IMR-90 (cell line): ENCODE results near the gene FBH1. TPM values are rescaled to one million over a fixed set of nuclear protein-coding genes. Genes with fewer than 3 reads are reported as not detected.

Experiments
- ATAC-seq: fragments of 200-7000 bp; cut with Tn5 transposase; 2 replicates; pipeline ENCODE4 v1.9.1; 2020; ENCODE audit warnings: low read depth, mild to moderate bottlenecking, moderate library complexity
- BruUV-seq: library from RNA; stranded (reverse); fragments of 400-500 nt; replicated peaks from 2 replicates; lab custom pipeline; 2021; lab: Mats Ljungman, UMichigan
- CTCF ChIA-PET: fragments of 300-600 bp; formaldehyde crosslinking; extraction: SDS; loops from one replicate; lab custom pipeline; 2021; ENCODE audit warnings: antibody characterized with exemption; lab: Yijun Ruan, JAX
- POLR2A ChIA-PET: fragments of 300-600 bp; sonication (Branson Sonifier 250); formaldehyde crosslinking; loops from one replicate; lab custom pipeline; 2022; ENCODE audit warnings: antibody characterized with exemption; ENCODE audit not compliant: unreplicated experiment; lab: Charles Lee
- DNase-seq: peaks from one replicate; pipeline ENCODE4 v3.0.0; 2013
- H2AFZ ChIP-seq: replicated peaks from 2 replicates; pipeline ENCODE3; 2013; ENCODE audit warnings: low read length, mild to moderate bottlenecking; ENCODE audit not compliant: poor library complexity
- H2AK5ac ChIP-seq: 2 replicates; pipeline ENCODE4 v1.6.1; 2013; ENCODE audit warnings: low read depth, low read length, inconsistent platforms
- H2AK9ac ChIP-seq: replicated peaks from 2 replicates; pipeline ENCODE3; 2013; ENCODE audit warnings: mild to moderate bottlenecking, low read depth, low read length, moderate library complexity; ENCODE audit not compliant: poor library complexity
- H2BK120ac ChIP-seq: 2 replicates; pipeline ENCODE4 v1.6.1; 2013; ENCODE audit warnings: low read depth, low read length, inconsistent platforms
- H2BK15ac ChIP-seq: 3 replicates; pipeline ENCODE4 v1.6.1; 2013; ENCODE audit warnings: low read depth, low read length, inconsistent platforms
- H2BK20ac ChIP-seq: 2 replicates; pipeline ENCODE4 v1.6.1; 2013; ENCODE audit warnings: low read depth, mild to moderate bottlenecking, inconsistent platforms, low read length, moderate library complexity
- H2BK5ac ChIP-seq: 2 replicates; pipeline ENCODE4 v1.6.1; 2013; ENCODE audit warnings: mild to moderate bottlenecking, low read depth, low read length, inconsistent platforms; ENCODE audit not compliant: poor library complexity, severe bottlenecking
- H3K14ac ChIP-seq: replicated peaks from 2 replicates; pipeline ENCODE4 v1.6.1; 2013; ENCODE audit warnings: low read depth, low read length, inconsistent platforms
- H3K18ac ChIP-seq: 2 replicates; pipeline ENCODE4 v1.6.1; 2013; ENCODE audit warnings: low read depth, low read length, control low read depth
- H3K23ac ChIP-seq: 2 replicates; pipeline ENCODE4 v1.6.1; 2013; ENCODE audit warnings: low read depth, low read length, inconsistent platforms
- H3K27ac ChIP-seq: 2 replicates; pipeline ENCODE4 v1.5.1; 2013; ENCODE audit warnings: mild to moderate bottlenecking, control low read depth, low read length; ENCODE audit not compliant: insufficient read depth
- H3K27me3 ChIP-seq: 2 replicates; pipeline ENCODE4 v1.6.1; 2013; ENCODE audit warnings: low read length; ENCODE audit not compliant: control insufficient read depth, insufficient read depth
- H3K36me3 ChIP-seq: 2 replicates; pipeline ENCODE4 v1.6.1; 2013; ENCODE audit warnings: low read length, mixed read lengths; ENCODE audit not compliant: control insufficient read depth, insufficient read depth
- H3K4ac ChIP-seq: 2 replicates; pipeline ENCODE4 v1.6.1; 2013; ENCODE audit warnings: low read depth, low read length, inconsistent platforms
- H3K4me1 ChIP-seq: 2 replicates; pipeline ENCODE4 v1.6.1; 2013; ENCODE audit warnings: low read length, mixed read lengths; ENCODE audit not compliant: control insufficient read depth, insufficient read depth
- H3K4me2 ChIP-seq: 2 replicates; pipeline ENCODE4 v1.6.1; 2013; ENCODE audit warnings: low read depth, mild to moderate bottlenecking, control low read depth, low read length, moderate library complexity
- H3K4me3 ChIP-seq: 2 replicates; pipeline ENCODE4 v1.5.1; 2013; ENCODE audit warnings: low read depth, mild to moderate bottlenecking, control low read depth, low read length, moderate library complexity; ENCODE audit not compliant: insufficient read depth
- H3K56ac ChIP-seq: 2 replicates; pipeline ENCODE4 v1.6.1; 2013; ENCODE audit warnings: low read length, inconsistent platforms; ENCODE audit not compliant: insufficient read depth; ENCODE audit errors: extremely low read depth
- H3K79me1 ChIP-seq, 2 experiments: 2 replicates each; pipeline ENCODE4 v1.6.1; 2013; ENCODE audit warnings: low read length in 2 of 2, inconsistent platforms in 1 of 2, low read depth in 1 of 2
- H3K9ac ChIP-seq: 2 replicates; pipeline ENCODE4 v1.6.1; 2013; ENCODE audit warnings: low read depth, low read length, control low read depth
- H3K9me1 ChIP-seq: 2 replicates; pipeline ENCODE4 v1.6.1; 2013; ENCODE audit warnings: low read length, inconsistent platforms; ENCODE audit not compliant: insufficient read depth
- H3K9me3 ChIP-seq: 2 replicates; pipeline ENCODE4 v1.6.1; 2013; ENCODE audit warnings: low read length; ENCODE audit not compliant: control insufficient read depth, insufficient read depth
- H4K20me1 ChIP-seq: 2 replicates; pipeline ENCODE4 v1.6.1; 2013; ENCODE audit warnings: low read length, inconsistent platforms; ENCODE audit not compliant: insufficient read depth
- H4K5ac ChIP-seq: 2 replicates; pipeline ENCODE4 v1.6.1; 2013; ENCODE audit warnings: mild to moderate bottlenecking, low read depth, low read length, control low read depth
- H4K8ac ChIP-seq, 2 experiments: 2 replicates each; pipeline ENCODE4 v1.6.1; 2013; ENCODE audit warnings: low read depth in 2 of 2, low read length in 2 of 2, control low read depth in 1 of 2, inconsistent platforms in 1 of 2
- H4K91ac ChIP-seq: 2 replicates; pipeline ENCODE4 v1.6.1; 2013; ENCODE audit warnings: low read depth, low read length, inconsistent platforms; ENCODE audit not compliant: insufficient read depth
- BHLHE40 ChIP-seq: fragments of 150-350 bp; IDR thresholded peaks from 2 replicates; pipeline ENCODE4 v1.6.1; 2016; ENCODE audit warnings: mild to moderate bottlenecking, low read depth, low read length
- CEBPB ChIP-seq: IDR thresholded peaks from 2 replicates; pipeline ENCODE4 v1.6.1; 2012; ENCODE audit warnings: low read depth, low read length, improper control_type of control experiment
- CHD1 ChIP-seq: IDR thresholded peaks from 2 replicates; pipeline ENCODE4 v1.6.1; 2012; ENCODE audit warnings: low read depth, low read length, improper control_type of control experiment
- FOS ChIP-seq: fragments of 150-350 bp; IDR thresholded peaks from 2 replicates; pipeline ENCODE4 v1.6.1; 2016; ENCODE audit warnings: low read depth, low read length
- MAFK ChIP-seq: IDR thresholded peaks from 2 replicates; pipeline ENCODE4 v1.6.1; 2012; ENCODE audit warnings: low read depth, low read length, improper control_type of control experiment
- MAZ ChIP-seq: IDR thresholded peaks from 2 replicates; pipeline ENCODE4 v1.6.1; 2012; ENCODE audit warnings: low read depth, mild to moderate bottlenecking, low read length, improper control_type of control experiment, moderate library complexity, borderline replicate concordance
- MXI1 ChIP-seq: IDR thresholded peaks from 2 replicates; pipeline ENCODE4 v1.6.1; 2012; ENCODE audit warnings: low read depth, mild to moderate bottlenecking, low read length, moderate library complexity, borderline replicate concordance
- NFE2L2 ChIP-seq: fragments of 150-350 bp; IDR thresholded peaks from 2 replicates; pipeline ENCODE4 v1.6.1; 2016; ENCODE audit warnings: low read depth, mild to moderate bottlenecking, low read length
- POLR2A ChIP-seq: IDR thresholded peaks from 2 replicates; pipeline ENCODE4 v1.6.1; 2012; ENCODE audit warnings: mild to moderate bottlenecking, low read depth, low read length
- RAD21 ChIP-seq: IDR thresholded peaks from 2 replicates; pipeline ENCODE4 v1.6.1; 2012; ENCODE audit warnings: low read length, improper control_type of control experiment
- RCOR1 ChIP-seq: IDR thresholded peaks from 2 replicates; pipeline ENCODE4 v1.6.1; 2012; ENCODE audit warnings: mild to moderate bottlenecking, low read length, improper control_type of control experiment; ENCODE audit not compliant: insufficient replicate concordance
- RFX5 ChIP-seq: IDR thresholded peaks from 2 replicates; pipeline ENCODE4 v1.8.0; 2012; ENCODE audit warnings: low read depth, mild to moderate bottlenecking, low read length, moderate library complexity
- SMC3 ChIP-seq: fragments of 150-350 bp; IDR thresholded peaks from 2 replicates; pipeline ENCODE4 v1.6.1; 2016; ENCODE audit warnings: low read depth, mild to moderate bottlenecking, antibody characterized with exemption, low read length, moderate library complexity
- USF2 ChIP-seq: fragments of 150-350 bp; IDR thresholded peaks from 2 replicates; pipeline ENCODE4 v1.6.1; 2017; ENCODE audit warnings: mild to moderate bottlenecking, antibody characterized with exemption, low read length, low read depth
- WGBS, 2 experiments: methylation state at CpG; one replicate each; pipeline versions ENCODE4 v1.1.5 to v1.1.7; 2013; ENCODE audit warnings: missing lambda C conversion rate in 2 of 2; ENCODE audit not compliant: insufficient read length in 1 of 2; ENCODE audit errors: extremely low coverage in 2 of 2; 5-methylcytosine and 5-hydroxymethylcytosine counted together
- dilution Hi-C: fragments of 300-500 bp; cut with HindIII; formaldehyde crosslinking; loops from one replicate; pipeline ENCODE4 v1.14.3; 2018; ENCODE audit warnings: low sequenced_read_pairs; ENCODE audit not compliant: unreplicated experiment
- in situ Hi-C: fragments of 300-500 bp; cut with MboI; formaldehyde crosslinking; loops from 3 replicates; pipeline ENCODE4 v1.14.3; 2019; ENCODE audit warnings: low sequenced_read_pairs, inconsistent platforms, mixed read lengths
- intact Hi-C: fragments of 100-400 bp; cut with micrococcal nuclease; formaldehyde crosslinking; loops from 2 replicates; pipeline ENCODE4 v1.10.0; 2022
- polyA plus RNA-seq, 3 experiments: library from polyadenylated mRNA; depleted of rRNA; stranded (reverse); fragments of >200 nt; gene quantifications; 2 replicates each; pipeline ENCODE4 v1.2.3, GENCODE V29; 2012; ENCODE audit warnings: low replicate concordance in 1 of 3
- total RNA-seq: library from RNA; depleted of rRNA; stranded (reverse); fragments of >200 nt; gene quantifications from 2 replicates; pipeline ENCODE4 v1.2.3, GENCODE V29; 2012
- TF ChIP-seq, protein P1 (sequence below): fragments of 150-350 bp; IDR thresholded peaks from 2 replicates; pipeline ENCODE4 v1.6.1; 2016; ENCODE audit warnings: low read depth, mild to moderate bottlenecking, low read length, moderate library complexity, borderline replicate concordance
- TF ChIP-seq, protein P2 (sequence below): conservative IDR thresholded peaks from 2 replicates; pipeline ENCODE4 v1.5.1; 2012; ENCODE audit warnings: mild to moderate bottlenecking, low read depth, low read length, improper control_type of control experiment

FBH1 gene
- total and polyA plus RNA-seq, 2 of the 4 experiments (the other 2 are of a cell fraction): 59.3 to 72.2 TPM

- no peak overlapping the region for H2BK15ac ChIP-seq
- H2AK9ac ChIP-seq: peak overlapping the region; percentile 68
- peak overlapping the region; percentile 99 for H3K4me3 ChIP-seq
- H3K9me3 ChIP-seq: no peaks in the 10 kb centered on the region
- ChIA-PET CTCF (no interaction called here), POLR2A (interaction anchor here (1.2 kb wide), 1 partner anchor 77 kb away, joined by 3 read pairs; the partner anchor contains the start of gene GDI2)
- no peaks in the 10 kb centered on the region for H3K27me3 ChIP-seq
- peak overlapping the region; percentile 91 for H3K4ac ChIP-seq
- TF ChIP-seq RFX5 (no peak), USF2 (no peak), CHD1 (no peak), MAZ (no peak), SMC3 (no peak), POLR2A (no peak), NFE2L2 (no peak), RAD21 (no peak), FOS (no peak), CEBPB (no peak), MXI1 (no peak), RCOR1 (no peak), MAFK (no peak), BHLHE40 (no peak)
- TF ChIP-seq, protein P1, sequence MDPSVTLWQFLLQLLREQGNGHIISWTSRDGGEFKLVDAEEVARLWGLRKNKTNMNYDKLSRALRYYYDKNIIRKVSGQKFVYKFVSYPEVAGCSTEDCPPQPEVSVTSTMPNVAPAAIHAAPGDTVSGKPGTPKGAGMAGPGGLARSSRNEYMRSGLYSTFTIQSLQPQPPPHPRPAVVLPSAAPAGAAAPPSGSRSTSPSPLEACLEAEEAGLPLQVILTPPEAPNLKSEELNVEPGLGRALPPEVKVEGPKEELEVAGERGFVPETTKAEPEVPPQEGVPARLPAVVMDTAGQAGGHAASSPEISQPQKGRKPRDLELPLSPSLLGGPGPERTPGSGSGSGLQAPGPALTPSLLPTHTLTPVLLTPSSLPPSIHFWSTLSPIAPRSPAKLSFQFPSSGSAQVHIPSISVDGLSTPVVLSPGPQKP: no peak
- TF ChIP-seq, protein P2, sequence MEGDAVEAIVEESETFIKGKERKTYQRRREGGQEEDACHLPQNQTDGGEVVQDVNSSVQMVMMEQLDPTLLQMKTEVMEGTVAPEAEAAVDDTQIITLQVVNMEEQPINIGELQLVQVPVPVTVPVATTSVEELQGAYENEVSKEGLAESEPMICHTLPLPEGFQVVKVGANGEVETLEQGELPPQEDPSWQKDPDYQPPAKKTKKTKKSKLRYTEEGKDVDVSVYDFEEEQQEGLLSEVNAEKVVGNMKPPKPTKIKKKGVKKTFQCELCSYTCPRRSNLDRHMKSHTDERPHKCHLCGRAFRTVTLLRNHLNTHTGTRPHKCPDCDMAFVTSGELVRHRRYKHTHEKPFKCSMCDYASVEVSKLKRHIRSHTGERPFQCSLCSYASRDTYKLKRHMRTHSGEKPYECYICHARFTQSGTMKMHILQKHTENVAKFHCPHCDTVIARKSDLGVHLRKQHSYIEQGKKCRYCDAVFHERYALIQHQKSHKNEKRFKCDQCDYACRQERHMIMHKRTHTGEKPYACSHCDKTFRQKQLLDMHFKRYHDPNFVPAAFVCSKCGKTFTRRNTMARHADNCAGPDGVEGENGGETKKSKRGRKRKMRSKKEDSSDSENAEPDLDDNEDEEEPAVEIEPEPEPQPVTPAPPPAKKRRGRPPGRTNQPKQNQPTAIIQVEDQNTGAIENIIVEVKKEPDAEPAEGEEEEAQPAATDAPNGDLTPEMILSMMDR: no peak
- H3K23ac ChIP-seq: peak overlapping the region; percentile 97
- peak overlapping the region; percentile 76 for H3K14ac ChIP-seq
- peak; percentile 1; the same call in 1 of the 2 replicates for ATAC-seq
- no TSS peak for BruUV-seq
- peaks cover 37 to 60% of the 10 kb centered on the region in 2 experiments for H3K79me1 ChIP-seq
- no peak overlapping the region for H2BK120ac ChIP-seq
- H3K36me3 ChIP-seq: peaks cover 18% of the 10 kb centered on the region
- no peak overlapping the region for H2BK20ac ChIP-seq
- H4K91ac ChIP-seq: peak overlapping the region; percentile 5; the same call in 1 of the 2 replicates
- WGBS, 2 experiments: 2% methylated on average over 12 of the region's 40 CpGs; no CpG with 5 or more reads in 1 of the 2 experiments
- H2BK5ac ChIP-seq: peak overlapping the region; percentile 64
- dilution Hi-C loops: no loop called here
- peak overlapping the region; percentile 74; the same call in 1 of the 2 replicates for H2AK5ac ChIP-seq
- intact Hi-C loops: loop anchor here (5.0 kb wide), 1 partner anchor 37 kb away; no protein-coding TSS in a partner anchor
- peak overlapping the region; percentile 21; the same call in 1 of the 2 replicates for H4K5ac ChIP-seq
- H3K18ac ChIP-seq: peak overlapping the region; percentile 17; the same call in 1 of the 2 replicates
- peaks cover 19% of the 10 kb centered on the region for H3K9me1 ChIP-seq
- H2AFZ ChIP-seq: peak overlapping the region; percentile 86
- H4K8ac ChIP-seq: peak overlapping the region in 1 of 2 experiments; percentile 3; a peak in 3 of 4 replicates
- H3K4me1 ChIP-seq: peaks cover 14% of the 10 kb centered on the region
- peak overlapping the region; percentile 100 for H3K4me2 ChIP-seq
- peak overlapping the region; percentile 71 for H3K56ac ChIP-seq
- H3K9ac ChIP-seq: peak overlapping the region; percentile 96
- no peak for DNase-seq
- peaks cover 54% of the 10 kb centered on the region for H4K20me1 ChIP-seq
- in situ Hi-C loops: no loop called here
- peak overlapping the region; percentile 90 for H3K27ac ChIP-seq
Measured at GRCh38 chr10:5890452-5890915, 441 bp downstream of the FBH1 start.
